ENCODE data around the gene WDR27. TPM values are rescaled to one million over a fixed set of nuclear protein-coding genes. Genes with fewer than 3 reads are reported as not detected.
"Not testable (repeated sequence)": the region's sequence is repeated elsewhere in the genome, so short reads cannot be mapped to it uniquely, and the experiment has no call there.

Gene WDR27
- total RNA-seq, 1 donor from 2014 or later: 35.0 TPM

DNA sequence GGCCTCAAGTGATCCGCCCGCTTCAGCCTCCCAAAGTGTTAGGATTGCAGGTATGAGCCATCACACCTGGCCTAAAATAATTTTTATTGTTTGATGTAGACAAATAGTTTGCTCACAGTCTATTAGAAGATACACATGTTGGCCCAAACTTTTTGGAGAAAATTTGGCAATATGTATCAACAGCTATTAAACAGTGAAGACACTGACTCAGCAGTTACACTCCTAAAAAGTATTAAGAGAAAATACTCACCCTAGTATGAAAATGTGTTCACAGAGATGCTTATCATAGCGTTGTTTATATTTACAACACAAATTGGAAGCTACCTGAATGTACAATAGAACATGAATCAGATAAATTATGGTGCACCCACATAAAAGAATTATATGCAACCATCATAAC lies 173.1 kb downstream of the WDR27 start:
- intact Hi-C loops (cut with micrococcal nuclease): no loop called here
- Mint-ChIP-seq H3K36me3 (ENCODE audit: low read depth) (peaks cover 6% of the 10 kb centered on the region), H3K4me1 (ENCODE audit: low read depth) (peaks cover 19% of the 10 kb centered on the region), H3K9me3 (peaks cover 12% of the 10 kb centered on the region), H3K27me3 (ENCODE audit: low read depth) (peaks cover 13% of the 10 kb centered on the region), H3K4me3 (ENCODE audit: low read depth) (no peak overlapping the region), H3K27ac (no peak overlapping the region)
- DNase-seq (ENCODE audit: low spot score): no peak

DNA sequence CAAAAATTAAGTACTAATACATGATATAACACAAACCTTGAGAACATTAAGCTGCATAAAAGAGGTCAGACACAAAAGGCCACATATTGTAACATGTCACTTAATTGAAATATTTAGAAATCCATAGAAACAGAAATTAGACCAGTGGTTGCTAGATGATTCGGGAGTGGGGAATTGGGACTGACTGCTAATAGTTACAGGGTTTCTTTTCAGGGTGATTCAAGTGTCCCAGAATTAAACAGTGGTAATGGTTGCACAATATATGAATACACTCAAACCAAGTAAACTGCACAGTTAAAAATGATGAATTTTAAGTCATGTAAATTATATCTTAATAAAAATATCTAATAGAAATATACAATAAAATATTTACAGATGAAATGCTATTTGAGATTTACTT lies 174.5 kb downstream of the WDR27 start:
- Mint-ChIP-seq H3K4me3 (ENCODE audit: low read depth) (no peak overlapping the region), H3K27me3 (ENCODE audit: low read depth) (peaks cover 22% of the 10 kb centered on the region), H3K9me3 (peaks cover 2% of the 10 kb centered on the region), H3K4me1 (ENCODE audit: low read depth) (peaks cover 19% of the 10 kb centered on the region), H3K36me3 (ENCODE audit: low read depth) (no peaks in the 10 kb centered on the region), H3K27ac (no peak overlapping the region)
- intact Hi-C loops (cut with micrococcal nuclease): no loop called here
- DNase-seq (ENCODE audit: low spot score): no peak

DNA sequence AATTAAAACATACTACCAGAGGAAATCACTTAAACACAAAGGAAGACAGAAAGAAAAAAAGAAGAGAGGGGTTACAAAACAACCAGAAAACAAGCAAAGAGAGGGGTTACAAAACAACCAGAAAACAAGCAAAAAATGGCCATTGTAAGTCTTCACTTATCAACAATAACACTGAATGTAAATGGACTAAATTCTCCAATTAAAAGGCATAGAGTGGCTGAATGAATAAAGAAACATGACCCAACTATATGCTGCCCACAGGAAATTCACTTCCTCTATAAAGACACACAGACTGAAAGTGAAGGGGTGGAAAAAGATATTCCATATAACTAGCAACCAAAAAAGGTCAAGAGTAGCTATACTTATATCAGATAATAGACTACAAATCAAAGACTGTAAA lies 180.0 kb downstream of the WDR27 start:
- Mint-ChIP-seq H3K27me3 (ENCODE audit: low read depth) (peaks cover 26% of the 10 kb centered on the region), H3K9me3 (peaks cover 30% of the 10 kb centered on the region), H3K36me3 (ENCODE audit: low read depth) (no peaks in the 10 kb centered on the region), H3K4me1 (ENCODE audit: low read depth) (peaks cover 2% of the 10 kb centered on the region), H3K4me3 (ENCODE audit: low read depth) (no peak overlapping the region), H3K27ac (no peak overlapping the region)
- intact Hi-C loops (cut with micrococcal nuclease): no loop called here
- no peak for DNase-seq (ENCODE audit: low spot score)

DNA sequence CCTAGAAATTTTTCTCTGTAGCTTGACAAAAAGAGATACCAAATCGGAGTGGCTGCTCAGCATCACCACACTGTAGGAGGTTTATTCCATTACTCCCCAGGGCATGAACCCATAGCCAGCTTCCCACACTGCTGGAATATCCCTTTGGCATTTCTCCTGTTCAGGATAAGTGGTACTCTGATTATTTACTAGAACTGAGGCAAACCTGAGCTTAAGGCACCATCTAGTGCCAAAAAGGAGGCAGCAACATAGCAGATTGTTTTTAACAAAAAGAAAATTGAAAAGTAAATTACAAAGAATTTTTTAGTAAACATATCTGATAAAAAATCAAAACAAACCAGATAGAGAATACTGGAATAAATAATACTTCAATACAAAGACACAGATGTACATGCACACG lies 181.7 kb downstream of the WDR27 start:
- intact Hi-C loops (cut with micrococcal nuclease): no loop called here
- Mint-ChIP-seq H3K9me3 (peaks cover 30% of the 10 kb centered on the region), H3K27ac (no peak overlapping the region), H3K27me3 (ENCODE audit: low read depth) (peaks cover 23% of the 10 kb centered on the region), H3K36me3 (ENCODE audit: low read depth) (no peaks in the 10 kb centered on the region), H3K4me3 (ENCODE audit: low read depth) (no peak overlapping the region), H3K4me1 (ENCODE audit: low read depth) (peaks cover 2% of the 10 kb centered on the region)
- DNase-seq (ENCODE audit: low spot score): no peak

DNA sequence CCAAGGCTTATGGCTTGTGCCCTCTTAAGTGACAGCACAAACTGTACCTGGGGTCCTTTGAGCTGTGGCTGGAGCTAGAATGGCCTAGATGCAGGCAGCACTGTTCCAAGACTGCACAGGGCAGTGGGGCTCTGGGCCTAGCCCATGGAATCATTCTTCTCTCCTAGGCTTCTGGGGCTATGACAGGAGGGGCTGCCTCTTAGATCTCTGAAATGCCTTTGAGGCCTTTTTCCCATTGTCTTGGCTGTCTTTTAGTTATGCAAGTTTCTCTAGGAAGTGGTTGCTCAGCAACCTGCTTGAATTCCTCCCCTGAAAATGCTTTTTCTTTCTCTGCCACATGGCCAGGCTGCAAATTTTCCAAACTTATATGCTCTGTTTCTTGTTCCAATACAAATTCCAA lies 183.4 kb downstream of the WDR27 start:
- H3K4me1 Mint-ChIP-seq (ENCODE audit: low read depth): peaks cover 2% of the 10 kb centered on the region

DNA sequence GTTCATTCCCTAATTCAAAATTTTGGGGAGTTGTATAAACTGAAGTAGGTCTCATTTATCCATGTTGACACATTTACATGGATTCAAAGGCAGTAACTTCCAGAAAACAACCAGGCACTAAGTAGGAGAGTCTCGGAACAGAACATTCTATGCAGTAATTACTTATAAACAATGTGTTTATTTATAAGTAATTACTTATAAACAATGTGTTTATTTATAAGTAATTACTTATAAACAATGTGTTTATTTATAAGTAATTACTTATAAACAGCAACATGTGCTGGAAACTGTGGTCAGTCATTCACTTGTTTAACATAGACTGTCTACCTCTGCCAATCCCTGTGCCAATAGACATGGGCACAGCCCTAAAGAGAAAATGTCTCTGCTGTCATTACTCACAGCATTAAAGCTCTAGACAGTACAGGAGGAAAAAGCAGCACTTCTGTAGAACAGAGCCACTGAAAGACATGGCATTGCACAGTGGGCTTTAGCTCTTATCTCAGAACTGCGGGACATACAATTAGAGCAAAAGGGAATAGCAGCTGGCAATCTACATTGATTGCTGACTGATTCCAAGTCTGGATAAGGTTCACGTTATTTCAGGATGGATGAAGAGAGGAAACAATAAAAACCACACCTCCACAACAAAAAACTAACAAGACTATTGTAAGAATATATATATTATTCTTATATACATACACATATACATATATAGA lies 188.2 kb downstream of the WDR27 start:
- Mint-ChIP-seq H3K4me3 (ENCODE audit: low read depth) (no peak overlapping the region), H3K4me1 (ENCODE audit: low read depth) (no peaks in the 10 kb centered on the region), H3K27ac (no peak overlapping the region), H3K36me3 (ENCODE audit: low read depth) (no peaks in the 10 kb centered on the region), H3K9me3 (peaks cover 3% of the 10 kb centered on the region), H3K27me3 (ENCODE audit: low read depth) (peaks cover 5% of the 10 kb centered on the region)
- no peak for DNase-seq (ENCODE audit: low spot score)
- intact Hi-C loops (cut with micrococcal nuclease): no loop called here

More for the DNA sequence above, 183.4 kb downstream of the WDR27 start:
- Mint-ChIP-seq H3K27me3 (ENCODE audit: low read depth) (peaks cover 16% of the 10 kb centered on the region), H3K9me3 (peaks cover 30% of the 10 kb centered on the region), H3K27ac (no peak overlapping the region), H3K4me3 (ENCODE audit: low read depth) (no peak overlapping the region), H3K36me3 (ENCODE audit: low read depth) (no peaks in the 10 kb centered on the region)
- intact Hi-C loops (cut with micrococcal nuclease): no loop called here
- DNase-seq (ENCODE audit: low spot score): no peak

DNA sequence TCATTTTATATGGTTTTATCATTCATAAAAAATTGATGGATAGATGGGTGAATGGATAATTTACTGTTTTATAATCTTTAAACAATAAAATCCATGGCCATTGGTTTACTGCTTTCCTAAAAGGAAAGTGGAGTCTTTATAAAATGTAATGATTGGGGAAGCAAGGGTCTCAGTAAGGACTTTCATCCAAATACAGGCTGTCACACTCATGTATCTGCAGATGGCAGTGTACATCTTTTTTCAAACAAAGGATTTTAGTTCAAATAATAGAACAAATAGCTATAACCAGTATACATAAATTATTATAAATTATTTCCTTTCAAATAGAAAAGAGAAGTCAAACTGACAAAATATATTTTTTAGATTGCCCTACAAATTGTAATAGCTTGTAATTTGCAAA lies 190.0 kb downstream of the WDR27 start:
- H3K9me3 Mint-ChIP-seq; H3K4me3 Mint-ChIP-seq (ENCODE audit: low read depth); H3K4me1 Mint-ChIP-seq (ENCODE audit: low read depth); DNase-seq (ENCODE audit: low spot score); H3K27me3 Mint-ChIP-seq (ENCODE audit: low read depth); H3K27ac Mint-ChIP-seq; intact Hi-C loops (cut with micrococcal nuclease); H3K36me3 Mint-ChIP-seq (ENCODE audit: low read depth): not testable (repeated sequence)

DNA sequence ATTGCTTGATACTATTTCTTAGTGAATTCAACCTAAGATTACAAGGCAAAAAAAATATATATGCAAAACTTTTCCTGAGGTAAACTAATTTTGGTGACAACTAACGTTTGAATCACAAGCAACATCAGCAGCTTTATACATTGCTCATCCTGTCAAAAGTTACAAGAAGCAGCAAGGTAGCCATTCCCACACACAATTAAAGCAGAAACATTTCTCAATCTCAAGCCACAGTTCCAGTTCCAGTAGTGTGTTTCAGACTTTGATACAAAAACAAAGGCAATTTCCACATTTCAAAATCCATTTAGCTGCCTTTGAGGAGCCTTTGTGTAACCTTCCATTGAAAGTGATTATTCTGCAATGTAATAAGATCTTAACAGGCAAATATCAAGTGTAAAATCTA lies 191.0 kb downstream of the WDR27 start:
- Mint-ChIP-seq H3K9me3 (no peaks in the 10 kb centered on the region), H3K36me3 (ENCODE audit: low read depth) (no peaks in the 10 kb centered on the region), H3K4me3 (ENCODE audit: low read depth) (no peak overlapping the region), H3K27ac (no peak overlapping the region), H3K27me3 (ENCODE audit: low read depth) (peaks cover 10% of the 10 kb centered on the region), H3K4me1 (ENCODE audit: low read depth) (no peaks in the 10 kb centered on the region)
- DNase-seq (ENCODE audit: low spot score): no peak
- intact Hi-C loops (cut with micrococcal nuclease): no loop called here

DNA sequence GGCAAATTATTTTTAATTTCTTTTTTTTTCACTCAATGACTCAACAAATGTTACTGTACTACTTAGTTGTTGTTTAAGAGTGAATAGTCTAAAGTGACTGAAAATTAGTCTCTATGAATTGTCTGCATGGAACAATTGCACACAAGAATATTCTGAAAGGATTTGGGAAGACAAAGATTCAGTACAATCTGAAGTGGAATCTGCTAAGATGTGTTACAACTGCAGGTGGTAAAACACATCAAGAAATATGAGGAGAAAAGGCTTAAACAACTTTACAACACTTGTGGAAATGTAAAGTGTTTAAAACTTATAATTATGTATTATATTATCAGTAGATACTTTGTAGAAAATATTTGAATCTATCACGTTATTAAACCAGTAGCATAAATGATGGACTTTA lies 193.4 kb downstream of the WDR27 start:
- Mint-ChIP-seq H3K27me3 (ENCODE audit: low read depth) (peaks cover 5% of the 10 kb centered on the region), H3K27ac (no peak overlapping the region), H3K36me3 (ENCODE audit: low read depth) (no peaks in the 10 kb centered on the region), H3K9me3 (no peaks in the 10 kb centered on the region), H3K4me1 (ENCODE audit: low read depth) (no peaks in the 10 kb centered on the region), H3K4me3 (ENCODE audit: low read depth) (no peak overlapping the region)
- intact Hi-C loops (cut with micrococcal nuclease): no loop called here
- DNase-seq (ENCODE audit: low spot score): no peak

DNA sequence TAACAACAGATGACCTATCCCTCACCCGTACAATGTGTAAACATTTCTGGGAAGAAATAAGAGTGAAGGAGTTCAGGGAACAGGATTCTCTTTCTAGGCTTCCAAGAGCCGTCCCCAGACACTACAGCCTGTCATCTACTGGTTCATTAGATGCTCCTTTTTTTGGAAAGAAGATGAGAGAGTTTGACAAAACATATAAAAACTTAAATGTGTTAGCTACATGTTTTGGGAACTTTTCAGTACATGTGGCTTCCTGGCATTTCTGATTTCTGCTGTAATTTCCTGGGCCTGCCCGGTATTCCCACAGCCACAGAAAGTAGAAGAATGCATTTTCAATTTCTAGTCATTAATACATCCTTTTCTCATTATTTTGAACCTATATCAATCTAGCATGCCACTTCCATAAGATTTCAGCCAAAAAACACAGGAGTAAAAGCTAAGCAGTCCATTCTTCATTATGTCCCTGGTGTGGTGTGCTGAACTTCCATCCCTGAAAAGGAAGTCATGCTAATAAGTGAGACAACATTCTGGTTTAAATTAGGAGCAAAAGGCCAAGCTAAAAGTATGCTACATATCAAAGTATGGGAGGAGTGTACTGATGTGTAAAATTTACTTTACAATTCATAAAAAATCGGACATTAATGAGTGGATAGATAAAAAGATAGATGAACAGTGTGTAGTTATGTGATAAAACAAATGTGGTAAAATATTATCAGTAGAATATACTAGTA lies 198.2 kb downstream of the WDR27 start:
- H3K4me1 Mint-ChIP-seq (ENCODE audit: low read depth): no peaks in the 10 kb centered on the region
- intact Hi-C loops (cut with micrococcal nuclease): no loop called here
- H3K9me3 Mint-ChIP-seq: no peaks in the 10 kb centered on the region
- H3K27ac Mint-ChIP-seq: no peak overlapping the region
- H3K4me3 Mint-ChIP-seq (ENCODE audit: low read depth): no peak overlapping the region
- peaks cover 5% of the 10 kb centered on the region for H3K27me3 Mint-ChIP-seq (ENCODE audit: low read depth)
- H3K36me3 Mint-ChIP-seq (ENCODE audit: low read depth): no peaks in the 10 kb centered on the region
- no peak for DNase-seq (ENCODE audit: low spot score)

DNA sequence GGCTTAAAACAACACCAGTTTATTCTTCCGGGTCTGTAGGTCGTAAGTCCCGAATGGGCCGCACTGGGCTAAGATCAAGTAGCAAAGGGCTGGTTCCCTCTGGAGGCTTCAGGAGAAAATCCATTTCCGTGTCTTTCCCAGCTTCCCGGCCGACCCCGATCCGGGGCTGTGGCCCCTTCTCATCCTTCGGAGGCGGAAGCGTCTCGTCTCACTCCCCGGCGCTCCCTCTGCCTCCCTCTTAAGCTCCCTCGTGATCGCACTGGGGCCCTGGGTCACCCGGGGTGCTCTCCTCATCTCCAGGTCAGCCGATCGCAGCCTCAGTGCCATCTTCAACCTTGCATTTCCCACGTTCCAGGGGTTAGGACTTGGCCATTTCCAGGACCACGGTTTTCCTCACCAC lies 199.4 kb downstream of the WDR27 start:
- intact Hi-C loops (cut with micrococcal nuclease): no loop called here
- H3K36me3 Mint-ChIP-seq (ENCODE audit: low read depth): no peaks in the 10 kb centered on the region
- H3K27me3 Mint-ChIP-seq (ENCODE audit: low read depth): peaks cover 9% of the 10 kb centered on the region
- H3K27ac Mint-ChIP-seq: no peak overlapping the region
- no peaks in the 10 kb centered on the region for H3K4me1 Mint-ChIP-seq (ENCODE audit: low read depth)
- DNase-seq (ENCODE audit: low spot score): no peak
- no peak overlapping the region for H3K4me3 Mint-ChIP-seq (ENCODE audit: low read depth)
- no peaks in the 10 kb centered on the region for H3K9me3 Mint-ChIP-seq

DNA sequence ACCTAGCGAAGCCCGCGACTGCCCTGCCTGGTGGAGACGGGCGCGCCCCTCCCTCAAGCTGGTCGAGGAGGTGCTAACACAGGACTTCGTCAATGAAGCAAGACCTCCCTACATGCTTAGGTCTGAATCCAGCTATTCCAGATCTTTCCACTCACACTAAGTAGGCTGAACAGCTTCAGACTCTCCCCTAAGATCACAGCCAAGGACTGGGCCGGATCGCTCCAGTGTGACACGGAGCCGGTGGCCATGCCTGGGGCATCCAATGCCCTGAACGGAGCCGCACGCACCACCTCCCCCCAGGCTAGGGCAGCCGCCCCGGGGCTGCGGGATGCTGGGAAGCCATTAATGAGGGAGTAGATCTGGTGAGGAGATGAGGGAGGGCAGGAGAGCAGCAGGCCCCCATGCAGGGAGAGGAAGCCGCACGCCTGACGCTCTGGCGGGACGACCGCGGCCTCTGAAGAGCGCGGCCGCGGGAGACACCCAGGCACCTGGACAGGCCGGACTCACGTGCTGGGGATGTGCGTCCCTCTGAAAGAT lies 200.0 kb downstream of the WDR27 start:
- intact Hi-C loops (cut with micrococcal nuclease): no loop called here
- no peaks in the 10 kb centered on the region for H3K4me1 Mint-ChIP-seq (ENCODE audit: low read depth)
- no peaks in the 10 kb centered on the region for H3K9me3 Mint-ChIP-seq

DNA sequence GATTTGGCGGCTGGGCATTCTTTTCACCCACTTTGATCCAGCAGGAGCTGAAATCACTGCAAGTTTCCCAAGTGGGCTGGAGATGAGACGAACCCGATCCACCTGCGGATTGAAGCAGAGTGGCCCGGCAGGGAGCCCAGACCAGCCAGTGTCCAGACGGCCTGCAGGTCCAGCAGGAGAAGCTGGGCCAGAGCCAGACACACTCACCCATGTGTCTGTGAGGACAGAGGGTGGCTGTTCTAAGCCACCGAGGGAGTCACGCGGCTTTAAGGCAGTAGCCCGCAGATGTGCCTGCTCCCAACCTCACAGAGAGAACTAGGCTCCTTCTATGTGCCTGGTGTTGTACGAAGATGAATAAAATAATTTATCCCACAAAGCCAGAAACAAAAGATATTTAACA lies 200.7 kb downstream of the WDR27 start:
- Mint-ChIP-seq H3K4me1 (ENCODE audit: low read depth) (no peaks in the 10 kb centered on the region), H3K9me3 (no peaks in the 10 kb centered on the region), H3K27me3 (ENCODE audit: low read depth) (peaks cover 12% of the 10 kb centered on the region), H3K27ac (no peak overlapping the region), H3K36me3 (ENCODE audit: low read depth) (no peaks in the 10 kb centered on the region), H3K4me3 (ENCODE audit: low read depth) (no peak overlapping the region)
- intact Hi-C loops (cut with micrococcal nuclease): no loop called here
- no peak for DNase-seq (ENCODE audit: low spot score)

More for the DNA sequence above, 200.0 kb downstream of the WDR27 start:
- H3K36me3 Mint-ChIP-seq (ENCODE audit: low read depth): no peaks in the 10 kb centered on the region
- no peak overlapping the region for H3K27ac Mint-ChIP-seq
- H3K4me3 Mint-ChIP-seq (ENCODE audit: low read depth): no peak overlapping the region
- H3K27me3 Mint-ChIP-seq (ENCODE audit: low read depth): peaks cover 10% of the 10 kb centered on the region
- DNase-seq (ENCODE audit: low spot score): no peak

Data from activated T-helper 2 cell treated with anti-CD3 and anti-CD28 coated beads, Interferon-gamma antibody, Interleukin-2, Interleukin-4, amounts not matched to agents 10 μg/mL and 5 μg/mL and 100 μg/mL, durations not matched to agents 14 hours and 24 hours and 36 hours (primary cell).